Parathyroid adenoma (tissue), 2 donors: ENCODE results near the gene PDZD8.

Experiments used
- H2AFZ ChIP-seq: fragments of 300-600 bp; sonication (generic); one replicate; pipeline ENCODE4 v1.7.0; 2017; ENCODE audit warnings: antibody characterized with exemption, mild to moderate bottlenecking
- H3K27ac ChIP-seq: fragments of 300-600 bp; sonication (generic); one replicate; pipeline ENCODE4 v1.7.0; 2017
- H3K27me3 ChIP-seq: fragments of 300-600 bp; sonication (generic); one replicate; pipeline ENCODE4 v1.7.0; 2017; ENCODE audit warnings: low read length; ENCODE audit not compliant: control insufficient read depth, insufficient read depth
- H3K36me3 ChIP-seq: fragments of 300-600 bp; sonication (generic); one replicate; pipeline ENCODE4 v1.7.0; 2017; ENCODE audit warnings: low read length; ENCODE audit not compliant: control insufficient read depth, insufficient read depth
- H3K4me1 ChIP-seq: fragments of 300-600 bp; sonication (generic); one replicate; pipeline ENCODE4 v1.7.0; 2017; ENCODE audit warnings: control low read depth
- H3K4me2 ChIP-seq: fragments of 300-600 bp; sonication (generic); one replicate; pipeline ENCODE4 v1.7.0; 2017; ENCODE audit warnings: low read length
- H3K4me3 ChIP-seq: fragments of 300-600 bp; sonication (generic); one replicate; pipeline ENCODE4 v1.7.0; 2017; ENCODE audit warnings: low read depth, low read length
- H3K79me2 ChIP-seq: fragments of 300-600 bp; sonication (generic); one replicate; pipeline ENCODE4 v1.7.0; 2017; ENCODE audit warnings: control low read depth
- H3K9ac ChIP-seq: fragments of 300-600 bp; sonication (generic); one replicate; pipeline ENCODE4 v1.7.0; 2017; ENCODE audit warnings: mild to moderate bottlenecking
- H3K9me3 ChIP-seq: fragments of 300-600 bp; sonication (generic); one replicate; pipeline ENCODE4 v1.7.0; 2017; ENCODE audit warnings: low read length; ENCODE audit not compliant: control insufficient read depth
- CTCF ChIP-seq: fragments of 300-600 bp; sonication (generic); IDR thresholded peaks from one replicate; pipeline ENCODE4 v1.7.0; 2017; ENCODE audit warnings: antibody characterized with exemption, mild to moderate bottlenecking
- donor health status: primary hyperparathyroidism.

The PDZD8 gene

GRCh38 chr10:117367718-117368117, 7.5 kb downstream of the PDZD8 start:
- no peak overlapping the region for H3K27ac ChIP-seq

DNA sequence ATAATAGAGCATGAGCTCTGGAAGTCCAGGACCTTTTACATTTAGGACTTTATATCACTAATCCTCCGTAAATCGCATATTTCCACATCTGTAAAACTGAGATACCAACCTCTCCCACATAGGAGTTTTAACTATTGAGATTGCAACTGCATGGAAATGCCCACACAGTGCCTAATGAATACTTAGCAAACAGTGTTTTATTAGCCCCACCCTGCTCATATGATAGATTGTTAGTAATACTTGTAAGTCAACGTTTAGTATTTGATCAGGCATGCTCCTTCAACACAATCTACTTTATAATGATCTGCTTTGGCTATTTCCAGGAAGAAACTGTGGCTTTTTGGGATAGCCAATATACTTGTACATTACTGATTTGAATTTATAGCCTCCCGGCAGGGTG, 8.5 kb downstream of the PDZD8 start:
- Histone ChIP-seq H3K4me3 (no peak overlapping the region), H2AFZ (no peak overlapping the region), H3K36me3 (no peaks in the 10 kb centered on the region), H3K9me3 (no peaks in the 10 kb centered on the region), H3K4me1 (peaks cover 13% of the 10 kb centered on the region), H3K4me2 (no peak overlapping the region), H3K79me2 (peaks cover 43% of the 10 kb centered on the region), H3K9ac (no peak overlapping the region), H3K27ac (no peak overlapping the region), H3K27me3 (no peaks in the 10 kb centered on the region)
- no peak for TF ChIP-seq CTCF

More at GRCh38 chr10:117367718-117368117, 7.5 kb downstream of the PDZD8 start:
- Histone ChIP-seq H3K36me3 (no peaks in the 10 kb centered on the region), H3K9me3 (no peaks in the 10 kb centered on the region), H3K4me1 (peaks cover 13% of the 10 kb centered on the region), H3K9ac (no peak overlapping the region), H2AFZ (no peak overlapping the region), H3K79me2 (peaks cover 49% of the 10 kb centered on the region), H3K4me2 (peak overlapping the region; percentile 25), H3K27me3 (no peaks in the 10 kb centered on the region), H3K4me3 (no peak overlapping the region)
- TF ChIP-seq CTCF = no peak

GRCh38 chr10:117365612-117366011, 9.6 kb downstream of the PDZD8 start:
- Histone ChIP-seq H3K9ac (no peak overlapping the region), H2AFZ (no peak overlapping the region), H3K27ac (no peak overlapping the region), H3K4me1 (peaks cover 10% of the 10 kb centered on the region), H3K36me3 (no peaks in the 10 kb centered on the region), H3K27me3 (no peaks in the 10 kb centered on the region), H3K4me2 (peak overlapping the region; percentile 39), H3K9me3 (no peaks in the 10 kb centered on the region), H3K4me3 (peak overlapping the region; percentile 6), H3K79me2 (peaks cover 36% of the 10 kb centered on the region)
- no peak for TF ChIP-seq CTCF

DNA sequence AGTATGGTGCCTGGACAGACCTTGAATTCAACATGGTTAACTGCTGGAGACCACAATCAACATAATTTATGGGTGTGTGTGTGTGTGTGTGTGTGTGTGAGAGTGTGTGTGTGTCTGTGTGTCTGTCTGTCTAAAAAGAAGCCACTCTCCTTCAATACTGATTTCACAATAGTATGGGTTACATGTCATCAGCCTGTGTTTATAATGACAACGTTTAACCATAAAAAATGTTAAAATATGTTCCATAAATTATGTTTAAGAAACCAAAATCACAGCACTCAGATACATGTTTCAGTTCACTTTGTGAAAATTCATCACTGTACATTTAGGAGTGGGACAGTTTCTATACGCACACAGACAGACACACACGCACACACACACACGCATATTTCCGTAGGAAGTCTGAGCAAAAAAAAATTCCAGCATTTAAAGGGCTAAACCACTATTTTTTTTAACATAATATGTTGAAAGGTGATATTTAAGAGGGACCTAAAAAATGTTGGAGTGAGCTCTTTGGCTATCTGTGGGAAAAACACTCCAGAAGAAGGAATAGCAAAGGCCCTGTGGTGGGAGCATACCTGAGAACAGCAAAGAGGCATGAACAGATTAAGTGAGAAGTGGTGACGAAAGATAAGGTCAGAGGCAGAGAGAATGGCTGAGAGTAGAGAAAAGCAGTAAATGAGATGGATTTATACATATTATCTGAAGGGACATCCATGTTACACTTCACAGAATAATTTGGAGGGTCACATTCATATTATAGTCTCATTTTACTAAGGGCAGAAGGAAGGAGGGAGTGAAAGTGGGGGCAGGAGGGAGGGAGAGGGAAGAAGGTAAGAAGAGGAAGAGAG, 10.9 kb downstream of the PDZD8 start:
- H3K4me3 ChIP-seq = no peak overlapping the region
- H3K27me3 ChIP-seq = no peaks in the 10 kb centered on the region
- H3K27ac ChIP-seq = no peak overlapping the region
- peaks cover 15% of the 10 kb centered on the region for H3K4me1 ChIP-seq
- H2AFZ ChIP-seq = no peak overlapping the region
- no peak overlapping the region for H3K4me2 ChIP-seq
- H3K79me2 ChIP-seq = peaks cover 35% of the 10 kb centered on the region
- no peaks in the 10 kb centered on the region for H3K36me3 ChIP-seq
- H3K9ac ChIP-seq = no peak overlapping the region
- no peak for TF ChIP-seq CTCF
- H3K9me3 ChIP-seq = no peaks in the 10 kb centered on the region

- Histone ChIP-seq H3K36me3 (no peaks in the 10 kb centered on the region), H3K4me2 (no peak overlapping the region), H3K9me3 (no peaks in the 10 kb centered on the region), H3K4me3 (no peak overlapping the region), H3K9ac (no peak overlapping the region), H3K27me3 (no peaks in the 10 kb centered on the region), H2AFZ (no peak overlapping the region), H3K79me2 (peaks cover 39% of the 10 kb centered on the region), H3K4me1 (peaks cover 12% of the 10 kb centered on the region), H3K27ac (no peak overlapping the region)
- no peak for TF ChIP-seq CTCF
These were observed 12.2 kb downstream of the PDZD8 start for GRCh38 chr10:117363028-117363427.
